PFSK-1 (cell line): ENCODE measurements around the gene PRKAG2.

ENCODE experiments used
- POLR2AphosphoS5 ChIP-seq: IDR thresholded peaks from 2 replicates; pipeline ENCODE4 v1.6.1; 2012; ENCODE audit warnings: low read depth, mild to moderate bottlenecking, control low read depth, low read length, moderate library complexity
- SIN3A ChIP-seq: IDR thresholded peaks from 2 replicates; pipeline ENCODE4 v1.6.1; 2012; ENCODE audit warnings: mild to moderate bottlenecking, low read length, moderate library complexity, borderline replicate concordance; ENCODE audit not compliant: insufficient read depth

DNA sequence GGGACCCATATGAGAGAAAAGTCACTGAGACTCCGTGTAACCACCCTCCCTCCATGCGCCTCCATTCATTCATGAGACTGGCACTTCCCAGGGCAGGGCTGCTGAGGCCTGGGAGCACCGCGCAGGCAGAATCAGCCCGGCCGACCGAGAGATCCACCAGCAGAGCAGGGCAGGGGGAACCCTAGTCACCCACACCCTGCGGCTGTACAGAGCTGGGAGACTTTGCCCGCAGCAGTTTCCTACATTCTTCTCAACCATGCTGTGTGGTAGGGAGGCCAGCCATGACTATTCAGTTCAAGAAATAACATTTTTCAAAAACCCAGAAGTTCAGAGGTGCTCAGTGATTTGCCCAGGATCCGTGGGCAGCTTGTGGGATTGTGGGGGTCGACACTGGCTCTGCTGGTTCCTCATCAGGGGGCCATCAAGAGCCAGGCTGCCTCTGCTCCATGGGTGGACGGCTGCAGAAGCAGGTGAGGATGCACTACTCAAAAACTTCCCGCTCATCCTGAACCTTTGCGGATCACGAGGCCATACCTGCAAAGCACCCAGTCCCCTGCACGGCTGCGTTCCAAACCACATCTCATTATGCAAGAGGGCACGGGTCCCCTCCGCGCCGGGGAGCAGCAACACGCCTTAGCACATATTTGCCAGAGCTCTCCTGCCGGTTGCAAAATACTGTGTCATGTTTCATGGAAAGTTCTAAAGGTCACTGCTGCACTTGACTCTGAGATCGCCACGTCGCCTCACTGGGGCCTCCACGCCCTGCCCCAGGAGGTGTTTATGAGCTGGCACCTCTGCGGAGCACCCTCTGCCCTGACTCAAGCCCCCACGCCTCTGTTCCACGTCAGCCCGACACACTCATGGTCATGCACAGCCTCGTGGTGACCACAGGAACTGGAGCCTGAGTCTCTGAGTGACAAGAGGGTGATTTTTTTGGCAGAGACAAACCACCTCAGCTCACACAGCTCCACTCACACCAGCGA lies 132.0 kb downstream of the PRKAG2 start:
- TF ChIP-seq POLR2AphosphoS5 (no peak), SIN3A (no peak)
